ENCODE data around the gene GMPPB. TPM values are rescaled to one million over a fixed set of nuclear protein-coding genes. Genes with fewer than 3 reads are reported as not detected.
A peak's percentile ranks its signal among the peaks of the same experiment; 100 is the strongest.

The GMPPB gene
- total RNA-seq, 2 donors from 2014 or later: 22.4 to 38.3 TPM

- no peak for ATAC-seq
- DNase-seq: peak; percentile 13
- intact Hi-C loops (cut with DNase I): no loop called here
These were observed 7.0 kb downstream of the GMPPB start for GRCh38 chr3:49716691-49717210.

- intact Hi-C loops (cut with DNase I): no loop called here
- DNase-seq (no peak), ATAC-seq (no peak)
These were observed 7.6 kb downstream of the GMPPB start for GRCh38 chr3:49716169-49716568.

- intact Hi-C loops (cut with DNase I): no loop called here
- no peak for DNase-seq
- no peak for ATAC-seq
These were observed 8.1 kb downstream of the GMPPB start for GRCh38 chr3:49715611-49716121.

GRCh38 chr3:49714728-49715550 lies 8.8 kb downstream of the GMPPB start:
- DNase-seq: no peak
- intact Hi-C loops (cut with DNase I): no loop called here

GRCh38 chr3:49713336-49714105 lies 10.2 kb downstream of the GMPPB start:
- no peak for ATAC-seq
- intact Hi-C loops (cut with DNase I): no loop called here
- DNase-seq: no peak

More at GRCh38 chr3:49714728-49715550, 8.8 kb downstream of the GMPPB start:
- ATAC-seq: no peak

GRCh38 chr3:49712631-49713317 lies 11.0 kb downstream of the GMPPB start:
- intact Hi-C loops (cut with DNase I): no loop called here
- DNase-seq (no peak), ATAC-seq (no peak)

GRCh38 chr3:49712166-49712565 lies 11.6 kb downstream of the GMPPB start:
- DNase-seq (no peak), ATAC-seq (no peak)
- intact Hi-C loops (cut with DNase I): no loop called here

GRCh38 chr3:49711489-49711888 lies 12.3 kb downstream of the GMPPB start:
- intact Hi-C loops (cut with DNase I): no loop called here
- DNase-seq (no peak), ATAC-seq (no peak)

- ATAC-seq (no peak), DNase-seq (no peak)
- intact Hi-C loops (cut with DNase I): no loop called here
These were observed 13.9 kb downstream of the GMPPB start for GRCh38 chr3:49709852-49710251.

GRCh38 chr3:49707113-49707480 lies 16.7 kb downstream of the GMPPB start:
- ATAC-seq (no peak), DNase-seq (no peak)
- intact Hi-C loops (cut with DNase I): no loop called here

GRCh38 chr3:49706456-49707112 lies 17.2 kb downstream of the GMPPB start:
- DNase-seq (peak; percentile 17), ATAC-seq (no peak)
- intact Hi-C loops (cut with DNase I): no loop called here

- no peak for DNase-seq
- no peak for ATAC-seq
- intact Hi-C loops (cut with DNase I): no loop called here
These were observed 18.3 kb downstream of the GMPPB start for GRCh38 chr3:49705390-49705960.

- DNase-seq (no peak), ATAC-seq (no peak)
- intact Hi-C loops (cut with DNase I): no loop called here
These were observed 19.1 kb downstream of the GMPPB start for GRCh38 chr3:49704629-49705028.

- ATAC-seq (no peak), DNase-seq (no peak)
- intact Hi-C loops (cut with DNase I): no loop called here
These were observed 19.8 kb downstream of the GMPPB start for GRCh38 chr3:49703956-49704355.

GRCh38 chr3:49703443-49703927 lies 20.3 kb downstream of the GMPPB start:
- intact Hi-C loops (cut with DNase I): no loop called here
- ATAC-seq: peak; percentile 72 to 76

GRCh38 chr3:49702672-49703071 lies 21.1 kb downstream of the GMPPB start:
- DNase-seq: no peak
- no peak for ATAC-seq
- intact Hi-C loops (cut with DNase I): no loop called here

More at GRCh38 chr3:49703443-49703927, 20.3 kb downstream of the GMPPB start:
- peak; percentile 58 for DNase-seq

GRCh38 chr3:49701388-49702077 lies 22.2 kb downstream of the GMPPB start:
- no peak for DNase-seq
- ATAC-seq: no peak
- intact Hi-C loops (cut with DNase I): no loop called here
